SK-N-SH treated with all-trans-retinoic acid at 6 μM for 48 hours (cell line): ENCODE results near the gene COL15A1.

Source experiments
- BACH2 ChIP-seq: fragments of 250-450 bp; sonication (Bioruptor Pico); IDR thresholded peaks from 2 replicates; pipeline ENCODE4 v1.9.0; 2021; ENCODE audit warnings: mild to moderate bottlenecking, borderline replicate concordance
- CREB5 ChIP-seq: fragments of 250-450 bp; sonication (Bioruptor Pico); IDR thresholded peaks from 2 replicates; pipeline ENCODE4 v1.5.1; 2020; ENCODE audit warnings: low read depth, mild to moderate bottlenecking, moderate library complexity
- PPARA ChIP-seq: fragments of 250-450 bp; sonication (Bioruptor Pico); IDR thresholded peaks from 2 replicates; pipeline ENCODE4 v1.5.0; 2020; ENCODE audit warnings: mild to moderate bottlenecking, borderline replicate concordance
- ZFP3 ChIP-seq: fragments of 250-450 bp; sonication (Bioruptor Pico); IDR thresholded peaks from 2 replicates; pipeline ENCODE4 v1.5.0; 2020; ENCODE audit warnings: mild to moderate bottlenecking, moderate library complexity

- TF ChIP-seq BACH2 (CRISPR knock-in tag) (no peak), PPARA (no peak), CREB5 (CRISPR knock-in tag) (no peak), ZFP3 (CRISPR knock-in tag) (no peak)
Observed at GRCh38 chr9:99074902-99075245, 131.2 kb downstream of the COL15A1 start.
